ENCODE results near the gene GATD1.

DNA sequence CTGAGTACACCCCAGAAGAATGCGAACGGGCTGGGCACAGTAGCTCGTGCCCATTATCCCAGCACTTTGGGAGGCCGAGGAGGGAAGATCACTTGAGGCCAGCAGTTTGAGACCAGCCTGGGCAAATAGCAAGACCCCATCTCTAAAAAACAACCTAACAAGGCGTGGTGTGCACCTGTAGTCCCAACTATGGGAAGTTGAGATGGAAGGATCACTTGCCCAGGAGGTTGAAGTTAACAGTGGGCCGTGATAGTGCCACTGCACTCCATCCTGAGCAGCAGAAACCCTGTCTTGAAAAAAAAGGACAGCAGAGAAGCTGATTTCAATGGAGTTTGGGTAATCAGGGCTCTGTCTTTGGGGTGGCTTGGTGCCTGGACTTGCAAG, 35.8 kb upstream of the GATD1 start:
- TF ChIP-seq, protein P1, sequence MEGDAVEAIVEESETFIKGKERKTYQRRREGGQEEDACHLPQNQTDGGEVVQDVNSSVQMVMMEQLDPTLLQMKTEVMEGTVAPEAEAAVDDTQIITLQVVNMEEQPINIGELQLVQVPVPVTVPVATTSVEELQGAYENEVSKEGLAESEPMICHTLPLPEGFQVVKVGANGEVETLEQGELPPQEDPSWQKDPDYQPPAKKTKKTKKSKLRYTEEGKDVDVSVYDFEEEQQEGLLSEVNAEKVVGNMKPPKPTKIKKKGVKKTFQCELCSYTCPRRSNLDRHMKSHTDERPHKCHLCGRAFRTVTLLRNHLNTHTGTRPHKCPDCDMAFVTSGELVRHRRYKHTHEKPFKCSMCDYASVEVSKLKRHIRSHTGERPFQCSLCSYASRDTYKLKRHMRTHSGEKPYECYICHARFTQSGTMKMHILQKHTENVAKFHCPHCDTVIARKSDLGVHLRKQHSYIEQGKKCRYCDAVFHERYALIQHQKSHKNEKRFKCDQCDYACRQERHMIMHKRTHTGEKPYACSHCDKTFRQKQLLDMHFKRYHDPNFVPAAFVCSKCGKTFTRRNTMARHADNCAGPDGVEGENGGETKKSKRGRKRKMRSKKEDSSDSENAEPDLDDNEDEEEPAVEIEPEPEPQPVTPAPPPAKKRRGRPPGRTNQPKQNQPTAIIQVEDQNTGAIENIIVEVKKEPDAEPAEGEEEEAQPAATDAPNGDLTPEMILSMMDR (conservative IDR thresholded peaks at IDR 0.05 in 1 of 2, IDR thresholded peaks at IDR 0.05 in 1 of 2; ENCODE audit: extremely low read depth in 1 of 2, insufficient read depth in 1 of 2, low read depth in 1 of 2, low read length in 2 of 2): no peak
- no peak for TF ChIP-seq EZH2 (IDR thresholded peaks at IDR 0.05; ENCODE audit: borderline replicate concordance, low read length)
